Ramos (cell line): Measurements from ENCODE around the gene STEAP1.

Source experiments
- in situ Hi-C: fragments of 300-500 bp; cut with MboI; formaldehyde crosslinking; loops from one replicate; pipeline ENCODE4 v1.14.3; 2022; ENCODE audit warnings: low sequenced_read_pairs; ENCODE audit not compliant: unreplicated experiment

STEAP1 gene

GRCh38 chr7:90210475-90210874 lies 56.2 kb downstream of the STEAP1 start:
- in situ Hi-C loops: no loop called here

GRCh38 chr7:90210981-90211380 lies 56.7 kb downstream of the STEAP1 start:
- in situ Hi-C loops: no loop called here

- in situ Hi-C loops: no loop called here
These were observed 57.3 kb downstream of the STEAP1 start, which contains the start of gene STEAP2 for GRCh38 chr7:90211391-90212148. Gene STEAP2, plus strand, starts transcription at chr7:90211740. Its CDS starts 13,343 bp downstream, at chr7:90225083.

GRCh38 chr7:90212149-90212495 lies 57.9 kb downstream of the STEAP1 start:
- in situ Hi-C loops: no loop called here

GRCh38 chr7:90213521-90213920 lies 59.3 kb downstream of the STEAP1 start:
- in situ Hi-C loops: no loop called here
